ENCODE data around the gene WNT9A.

WNT9A gene

DNA sequence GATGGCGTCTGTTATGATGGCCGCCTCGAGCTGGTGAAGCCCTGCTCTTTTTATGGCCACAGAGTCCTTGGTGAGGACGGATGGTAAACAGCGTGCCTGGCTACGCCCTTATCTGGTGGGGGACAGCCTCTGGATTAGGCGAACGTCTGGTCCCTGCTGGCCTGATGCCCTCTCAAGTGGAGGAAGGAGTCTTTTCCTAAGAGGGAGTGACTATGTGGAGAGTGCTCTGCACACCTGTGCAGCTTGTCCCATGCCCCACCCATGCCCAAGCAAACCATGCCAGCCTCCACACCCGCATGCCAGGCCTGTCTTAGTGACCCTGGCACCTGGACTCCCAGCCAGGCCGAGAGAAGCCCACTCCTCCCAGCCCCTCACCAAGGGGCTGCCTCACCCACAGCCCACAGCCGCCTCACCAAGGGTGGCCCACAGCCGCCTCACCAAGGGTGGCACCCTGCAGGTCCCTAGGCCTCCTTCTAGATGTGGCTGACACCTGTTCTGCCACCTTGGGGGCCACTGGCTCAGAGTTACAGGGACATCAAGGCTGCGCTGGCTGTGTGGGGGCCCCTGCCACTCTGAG lies 40.2 kb downstream of the WNT9A start:
- DNase-seq = no peak

DNA sequence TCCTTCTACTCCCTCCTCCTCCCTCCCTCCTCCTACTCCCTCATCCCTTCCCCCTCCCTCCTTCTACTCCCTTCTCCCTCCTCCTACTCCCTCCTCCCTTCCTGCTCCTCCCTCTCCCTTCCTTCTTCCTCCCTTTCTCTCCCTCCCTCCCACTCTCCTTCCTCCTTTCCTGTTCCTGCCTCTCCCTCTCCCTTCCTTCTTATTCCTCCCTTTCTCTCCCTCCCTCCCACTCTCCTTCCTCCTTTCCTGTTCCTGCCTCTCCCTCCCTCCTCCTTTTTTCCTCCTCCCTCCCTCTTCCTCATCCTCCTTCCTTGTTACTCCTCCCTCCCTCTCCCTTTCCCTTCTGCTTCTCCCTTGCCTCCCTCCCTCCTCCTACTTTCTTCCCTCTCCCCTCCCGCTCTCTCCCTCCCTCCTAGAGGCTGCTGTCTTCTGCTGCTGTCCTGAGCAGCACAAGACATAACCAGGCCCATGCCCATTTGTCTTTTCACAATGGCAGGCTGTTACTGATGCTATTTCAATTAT lies 41.1 kb downstream of the WNT9A start:
- no peak for DNase-seq

DNA sequence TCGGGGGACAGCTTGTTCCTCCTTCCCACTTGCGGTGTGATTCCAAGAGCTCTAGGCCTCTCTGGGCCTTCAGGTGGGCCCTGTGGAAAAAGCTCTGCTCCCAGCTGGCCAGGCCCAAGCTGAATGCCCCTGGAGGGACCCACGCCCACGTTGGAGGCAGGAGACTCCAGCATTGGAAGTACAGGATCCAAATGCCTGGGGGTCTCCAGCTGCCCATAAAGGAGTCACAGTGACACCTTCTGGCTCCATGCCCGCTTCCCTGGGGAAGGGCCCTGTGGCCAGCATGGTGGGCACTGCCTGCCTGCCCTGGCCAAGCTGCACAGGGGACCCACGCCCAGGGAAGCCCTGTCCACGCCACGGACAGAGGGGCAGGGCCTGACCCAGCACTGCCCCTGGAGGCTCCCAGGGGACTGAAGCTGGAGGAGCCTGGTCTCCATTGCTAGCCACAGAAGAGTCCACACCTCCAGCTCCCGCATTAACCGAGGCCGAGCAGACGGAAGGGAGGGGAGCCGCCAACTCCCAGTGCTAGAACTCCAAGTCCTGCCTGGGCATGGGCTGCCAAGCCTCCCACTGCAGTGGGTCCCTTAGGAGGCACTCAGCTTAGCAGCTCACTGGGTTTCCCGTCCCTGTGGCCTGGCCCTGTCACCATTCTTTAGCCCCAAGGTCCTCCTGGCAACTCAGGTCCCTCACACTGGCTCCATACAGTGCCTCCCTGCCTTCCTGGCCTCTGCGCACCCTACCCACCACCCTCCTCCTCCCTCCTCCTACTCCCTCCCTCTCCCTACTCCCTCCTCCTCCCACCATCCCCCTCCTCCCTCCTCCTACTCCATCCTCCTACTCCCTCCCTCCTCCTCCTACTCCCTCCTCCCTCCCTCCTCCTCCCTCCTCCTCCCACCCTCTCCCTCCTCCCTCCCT lies 41.9 kb downstream of the WNT9A start:
- no peak for DNase-seq

DNA sequence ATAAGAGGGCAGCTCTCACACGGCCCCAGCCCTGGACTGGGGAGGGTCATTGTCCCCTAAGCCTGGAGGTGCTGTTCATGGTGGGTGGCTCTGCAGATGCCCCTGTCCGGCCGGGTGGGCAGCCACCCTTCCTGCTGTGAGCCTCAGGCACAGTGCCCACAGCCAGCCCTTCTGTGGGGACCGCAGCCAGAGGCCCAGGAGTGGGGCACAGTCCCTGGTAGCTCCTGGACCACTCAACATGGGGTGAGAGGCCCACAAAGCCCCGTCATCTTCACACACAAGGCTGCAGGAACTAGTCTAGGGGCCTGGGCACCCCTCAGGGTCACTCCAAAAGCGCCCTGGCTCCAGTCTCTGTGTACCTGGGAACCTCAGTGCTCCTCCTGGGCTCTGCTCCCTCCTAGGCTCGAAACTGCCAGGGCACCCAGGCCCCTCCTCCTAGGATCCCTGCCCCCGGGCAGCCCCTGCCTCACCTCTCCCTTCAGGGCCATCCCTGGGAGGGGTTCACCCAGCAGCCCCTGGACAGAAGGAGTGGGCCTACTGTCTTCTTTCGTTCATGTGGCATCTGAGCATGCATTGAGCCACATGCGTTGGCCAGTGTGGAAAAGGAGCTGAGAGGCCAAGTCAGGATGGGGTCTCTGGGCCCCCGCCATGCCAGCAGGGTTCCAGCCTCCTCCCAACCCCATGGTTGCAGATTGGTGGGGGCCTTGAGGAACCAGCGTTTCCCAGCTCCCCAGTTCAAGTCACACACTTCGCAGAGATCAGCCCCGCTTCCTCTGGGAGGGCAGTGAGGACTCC lies 43.0 kb downstream of the WNT9A start:
- DNase-seq = no peak

DNA sequence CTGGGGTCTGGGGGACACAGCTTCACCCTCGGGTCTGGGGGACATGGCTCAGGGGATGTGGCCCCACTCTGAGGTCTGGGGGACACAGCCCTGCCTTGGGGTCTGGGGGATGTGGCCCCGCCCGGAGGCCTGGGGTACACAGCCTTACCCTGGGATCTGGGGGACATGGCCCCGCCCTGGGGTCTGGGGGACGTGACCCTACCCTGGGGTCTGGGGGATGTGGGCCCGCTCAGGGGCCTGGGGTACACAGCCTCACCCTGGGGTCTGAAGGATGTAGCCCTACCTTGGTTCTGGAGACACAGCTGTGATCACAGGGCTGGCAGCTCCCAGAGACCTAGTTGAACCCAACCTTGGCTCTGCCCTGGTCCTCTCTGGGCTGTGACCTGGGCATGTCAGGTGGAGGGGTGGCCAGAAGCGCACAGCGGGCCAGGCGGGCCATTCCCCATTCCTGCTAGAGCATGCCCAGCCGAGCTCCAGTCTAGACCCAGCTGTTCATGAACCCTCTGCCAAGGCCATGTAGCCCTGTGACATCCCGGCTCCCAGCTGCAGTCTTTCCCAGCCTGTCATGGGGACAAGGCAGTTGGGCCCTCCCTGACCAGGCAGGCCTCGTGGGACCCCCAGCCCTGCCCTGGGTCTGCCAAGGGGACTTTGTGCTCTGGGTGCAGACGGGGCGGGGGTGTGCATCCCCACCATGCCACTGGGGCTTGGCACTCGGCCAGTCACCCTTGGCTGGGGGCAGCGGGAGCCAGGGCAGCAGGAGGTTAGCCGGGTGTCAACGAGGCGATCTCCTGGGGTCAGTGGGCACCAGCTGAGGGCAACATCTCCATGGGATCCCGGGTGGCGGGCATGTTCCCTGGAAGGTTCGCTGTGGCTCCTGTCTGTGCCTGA lies 43.9 kb downstream of the WNT9A start:
- DNase-seq = no peak

- no peak for DNase-seq
Observed at GRCh38 chr1:227903061-227903521, 44.6 kb downstream of the WNT9A start.

GRCh38 chr1:227902641-227902990 lies 45.1 kb downstream of the WNT9A start:
- DNase-seq = no peak

- no peak for DNase-seq
Observed at GRCh38 chr1:227901906-227902640, 45.7 kb downstream of the WNT9A start.

GRCh38 chr1:227901239-227901905 lies 46.4 kb downstream of the WNT9A start:
- DNase-seq = no peak

- DNase-seq = no peak
Observed at GRCh38 chr1:227900571-227901051, 47.1 kb downstream of the WNT9A start.

DNA sequence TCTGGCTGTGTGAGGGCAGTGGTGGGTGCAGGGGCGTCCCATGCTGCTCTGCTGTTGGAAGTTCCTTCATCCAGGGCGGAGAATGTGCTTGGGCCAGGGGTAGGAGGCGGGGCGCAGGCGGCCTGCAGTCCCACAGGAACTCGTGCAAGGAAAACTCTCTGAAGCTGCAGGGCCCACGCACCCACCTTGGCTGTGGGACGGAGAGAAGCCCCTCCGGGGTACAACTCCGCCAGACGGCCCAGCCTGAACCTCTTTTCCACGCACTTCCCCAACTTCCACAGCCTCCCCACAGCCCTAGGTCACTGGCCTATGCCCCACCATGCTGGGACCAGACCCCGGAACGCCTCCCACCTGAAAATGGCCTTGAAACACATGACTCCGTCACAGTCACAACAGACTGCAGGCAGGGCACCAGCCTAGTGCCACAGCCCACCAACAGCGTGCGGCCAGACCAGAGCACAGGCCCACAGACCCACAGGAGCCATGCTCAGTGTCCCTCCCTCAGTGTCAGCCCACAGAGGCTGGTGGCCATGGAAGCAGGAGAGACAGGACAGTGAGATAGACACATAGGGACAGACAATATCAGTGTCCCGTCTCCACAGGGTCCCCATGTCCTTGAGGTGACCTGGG lies 47.8 kb downstream of the WNT9A start:
- DNase-seq = no peak

- no peak for DNase-seq
Observed at GRCh38 chr1:227899141-227899819, 48.5 kb downstream of the WNT9A start.

- DNase-seq = no peak
Observed at GRCh38 chr1:227898502-227899140, 49.1 kb downstream of the WNT9A start.

DNA sequence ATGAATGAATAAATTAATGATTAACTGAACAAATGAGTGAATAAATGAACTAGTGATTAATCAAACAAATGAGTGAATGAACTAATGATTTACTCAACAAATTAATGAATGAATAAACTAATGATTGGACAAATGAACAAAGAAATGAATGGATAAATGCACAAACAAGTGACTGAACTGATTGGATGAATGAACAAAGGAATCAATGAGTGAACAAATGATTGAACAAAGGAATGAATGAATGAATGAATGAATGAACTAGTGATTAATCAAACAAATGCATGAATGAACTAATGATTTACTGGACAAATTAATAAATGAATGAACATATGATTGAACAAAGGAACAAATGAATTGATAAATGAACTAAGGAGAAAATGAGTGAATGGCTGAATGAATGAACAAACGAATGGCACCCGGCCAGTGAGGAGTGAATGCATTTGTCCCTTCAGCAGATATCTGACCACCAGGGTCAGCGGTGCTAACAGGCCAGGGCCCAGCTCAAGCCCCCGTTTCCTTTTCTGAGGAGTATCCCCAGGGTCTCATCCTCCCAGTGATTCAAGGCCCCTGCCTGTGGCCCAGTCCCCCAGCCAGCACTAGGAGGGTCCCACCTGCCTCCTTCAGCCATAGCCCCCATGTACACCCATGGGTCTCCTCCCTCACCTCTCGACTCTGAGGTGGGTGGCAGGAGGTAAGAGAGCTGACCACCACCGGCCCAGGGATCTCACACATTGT lies 49.9 kb downstream of the WNT9A start:
- no peak for DNase-seq

DNA sequence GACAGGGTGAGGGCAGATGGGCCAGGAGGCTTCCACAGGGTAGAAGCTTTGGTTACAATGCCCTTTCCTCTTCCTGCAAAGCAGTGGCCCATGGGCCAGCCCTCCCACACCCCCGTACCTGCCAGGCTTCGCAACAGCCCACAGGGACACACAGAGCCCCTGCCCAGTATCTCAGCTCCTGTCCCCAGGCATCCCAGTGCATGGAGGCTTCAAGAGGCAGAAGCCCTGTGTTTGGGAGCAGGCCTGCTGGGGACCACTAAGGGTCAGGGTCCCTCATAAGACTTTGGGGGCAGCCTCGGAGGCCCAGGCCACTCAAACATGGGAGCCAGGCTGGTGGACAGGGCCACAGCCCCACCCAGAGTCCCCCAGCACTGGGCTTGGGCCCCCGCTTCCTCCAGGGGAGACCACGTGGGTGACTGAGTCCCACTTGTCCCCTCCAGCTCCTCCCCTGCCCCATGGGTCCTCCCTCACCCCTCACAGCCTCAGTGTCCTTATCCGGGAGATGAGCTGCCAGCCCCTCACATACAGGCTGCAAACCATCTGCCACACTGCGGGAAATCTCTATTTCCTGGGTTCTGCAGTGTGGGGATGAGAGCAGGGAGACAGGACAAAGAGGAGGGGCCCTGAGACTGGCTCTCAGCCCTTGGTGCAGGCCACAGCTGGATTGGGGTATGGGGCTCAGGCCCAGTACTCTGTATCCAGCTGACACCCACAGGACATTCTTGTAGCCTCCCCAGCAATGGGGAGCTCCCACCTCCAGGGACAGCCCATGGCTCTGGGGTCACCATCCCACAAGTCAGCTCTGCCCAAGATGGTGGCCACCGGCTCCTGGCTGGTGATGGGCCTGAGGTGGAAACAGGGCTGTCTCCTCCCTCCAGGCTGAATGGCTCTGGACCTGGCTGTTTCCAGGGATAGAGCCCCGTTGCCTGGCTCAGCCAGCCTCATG lies 50.7 kb downstream of the WNT9A start:
- no peak for DNase-seq

DNA sequence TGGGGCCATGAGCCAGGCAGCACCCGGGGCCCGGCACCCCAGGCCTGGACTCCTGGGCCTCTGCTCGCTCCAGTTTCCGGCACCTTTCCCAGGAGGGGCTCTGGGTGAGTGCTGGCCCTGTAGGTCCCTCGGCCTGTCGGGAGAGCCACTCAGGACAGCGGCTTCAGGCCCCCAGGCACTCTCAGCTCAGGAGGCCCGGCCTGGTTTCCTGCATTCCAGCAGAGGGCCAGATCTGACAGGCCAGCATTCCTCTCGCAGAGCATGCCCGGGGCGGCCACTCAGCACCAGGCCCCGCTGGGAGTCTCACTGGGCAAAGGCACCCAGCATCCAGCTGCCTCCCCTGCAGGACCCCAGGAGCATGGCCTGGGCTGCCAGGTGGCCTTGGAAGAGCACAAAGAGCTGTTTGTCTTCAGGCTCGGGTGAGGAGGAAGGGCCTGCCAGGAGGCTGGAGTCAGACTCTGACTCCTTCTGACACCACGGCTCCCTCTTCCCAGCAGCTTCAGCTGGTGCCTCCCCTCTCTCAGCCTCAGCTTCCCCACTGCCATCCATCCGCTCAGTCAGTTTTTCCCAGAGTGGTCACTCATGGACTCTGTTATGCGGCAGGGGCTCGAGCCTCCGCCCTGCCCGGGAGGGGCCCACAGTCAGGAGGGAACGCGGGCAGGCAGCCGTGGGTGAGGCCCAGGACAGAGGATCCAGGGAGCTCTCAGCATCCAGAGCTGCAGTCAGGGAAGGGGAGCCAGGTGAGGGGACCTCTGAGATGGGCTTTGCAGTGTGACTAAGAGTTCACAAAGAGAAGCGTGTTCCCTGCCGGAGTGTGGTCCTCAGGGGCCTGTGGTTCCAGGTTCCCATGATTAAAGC lies 51.7 kb downstream of the WNT9A start:
- no peak for DNase-seq
